Calu3 (cell line): ENCODE results near the gene TSHZ1. TPM values are rescaled to one million over a fixed set of nuclear protein-coding genes. Genes with fewer than 3 reads are reported as not detected.
A peak's percentile ranks its signal among the peaks of the same experiment; 100 is the strongest.

Experiments
- BruUV-seq: library from RNA; stranded (reverse); fragments of 400-500 nt; replicated peaks from 2 replicates; lab custom pipeline; 2021; lab: Mats Ljungman, UMichigan
- CTCF ChIA-PET: fragments of 300-600 bp; sonication (Branson Sonifier 250); formaldehyde crosslinking; loops from one replicate; lab custom pipeline; 2022; ENCODE audit warnings: antibody characterized with exemption; lab: Charles Lee
- DNase-seq: peaks from one replicate; pipeline ENCODE4 v3.0.0; 2022
- H3K27ac Mint-ChIP-seq: one replicate; pipeline ENCODE4 v1.8.0; 2022; ENCODE audit warnings: mixed read lengths; ENCODE audit not compliant: unreplicated experiment
- H3K27me3 Mint-ChIP-seq: one replicate; pipeline ENCODE4 v1.8.0; 2022; ENCODE audit warnings: mixed read lengths; ENCODE audit not compliant: unreplicated experiment
- H3K36me3 Mint-ChIP-seq: one replicate; pipeline ENCODE4 v1.8.0; 2022; ENCODE audit warnings: mild to moderate bottlenecking, moderate library complexity, mixed read lengths; ENCODE audit not compliant: insufficient read depth, unreplicated experiment
- H3K4me1 Mint-ChIP-seq: one replicate; pipeline ENCODE4 v1.8.0; 2022; ENCODE audit warnings: mild to moderate bottlenecking, low read depth, mixed read lengths; ENCODE audit not compliant: unreplicated experiment
- H3K4me3 Mint-ChIP-seq: one replicate; pipeline ENCODE4 v1.8.0; 2022; ENCODE audit warnings: mild to moderate bottlenecking, low read depth, moderate library complexity, mixed read lengths; ENCODE audit not compliant: unreplicated experiment
- H3K9me3 Mint-ChIP-seq: one replicate; pipeline ENCODE4 v1.8.0; 2022; ENCODE audit warnings: low read depth, mixed read lengths; ENCODE audit not compliant: unreplicated experiment
- CTCF ChIP-seq: fragments of 200-600 bp; IDR thresholded peaks from one replicate; pipeline ENCODE4 v1.8.0; 2022; ENCODE audit warnings: antibody characterized with exemption; ENCODE audit not compliant: unreplicated experiment
- intact Hi-C: fragments of 100-400 bp; cut with micrococcal nuclease; formaldehyde crosslinking; loops from one replicate; pipeline ENCODE4 v1.10.0; 2022; ENCODE audit not compliant: unreplicated experiment
- total RNA-seq: library from RNA; stranded (reverse); gene quantifications from 2 replicates; pipeline ENCODE4 v1.2.3, GENCODE V29; 2022

TSHZ1 gene
- total RNA-seq, 1 experiment from 2014 or later: 10.8 TPM

GRCh38 chr18:75207310-75208154 is 3.1 kb upstream of the TSHZ1 start:
- intact Hi-C loops: no loop called here
- H3K27me3 Mint-ChIP-seq: no peaks in the 10 kb centered on the region
- H3K4me3 Mint-ChIP-seq: peak overlapping the region; percentile 98
- H3K9me3 Mint-ChIP-seq: no peaks in the 10 kb centered on the region
- peaks cover 52% of the 10 kb centered on the region for H3K36me3 Mint-ChIP-seq
- H3K4me1 Mint-ChIP-seq: peaks cover 30% of the 10 kb centered on the region
- TSS peak; percentile 35 for BruUV-seq
- H3K27ac Mint-ChIP-seq: peak overlapping the region; percentile 91
- TF ChIP-seq CTCF: no peak
- DNase-seq: no peak
- CTCF ChIA-PET: interaction anchor here (0.5 to 0.7 kb wide), 2 partner anchors 1286 to 1328 kb away, joined by 3 read pairs; no protein-coding TSS in a partner anchor

- Mint-ChIP-seq H3K4me3 (peak overlapping the region; percentile 98), H3K27me3 (no peaks in the 10 kb centered on the region), H3K27ac (peak overlapping the region; percentile 91), H3K4me1 (peaks cover 38% of the 10 kb centered on the region), H3K9me3 (no peaks in the 10 kb centered on the region), H3K36me3 (peaks cover 54% of the 10 kb centered on the region)
- intact Hi-C loops: no loop called here
- BruUV-seq: no TSS peak
- DNase-seq: peak; percentile 53
- peak; percentile 13 for TF ChIP-seq CTCF
- CTCF ChIA-PET: interaction anchor here (0.7 kb wide), 1 partner anchor 1286 kb away, joined by 3 read pairs; no protein-coding TSS in a partner anchor
These were observed 2.3 kb upstream of the TSHZ1 start for GRCh38 chr18:75208155-75208835.

GRCh38 chr18:75208836-75209128 is 1.8 kb upstream of the TSHZ1 start:
- BruUV-seq: no TSS peak
- Mint-ChIP-seq H3K4me3 (peak overlapping the region; percentile 98), H3K27ac (peak overlapping the region; percentile 77), H3K9me3 (no peaks in the 10 kb centered on the region), H3K27me3 (no peaks in the 10 kb centered on the region), H3K36me3 (peaks cover 54% of the 10 kb centered on the region), H3K4me1 (peaks cover 40% of the 10 kb centered on the region)
- intact Hi-C loops: no loop called here
- CTCF ChIA-PET: no interaction called here
- DNase-seq: no peak
- TF ChIP-seq CTCF: no peak

GRCh38 chr18:75209129-75209950 is 1.3 kb upstream of the TSHZ1 start, which contains the start of gene PTGR3:
Gene PTGR3 (minus strand): TSS chr18:75209139. CDS start chr18:75209058, 81 bp downstream.
- H3K9me3 Mint-ChIP-seq: no peaks in the 10 kb centered on the region
- CTCF ChIA-PET: no interaction called here
- peaks cover 54% of the 10 kb centered on the region for H3K36me3 Mint-ChIP-seq
- no peak for TF ChIP-seq CTCF
- intact Hi-C loops: no loop called here
- H3K27ac Mint-ChIP-seq: peak within 1 kb of the TSS; percentile 91
- BruUV-seq: no TSS peak
- DNase-seq: peak; percentile 85
- H3K27me3 Mint-ChIP-seq: no peaks in the 10 kb centered on the region
- peak within 1 kb of the TSS; percentile 98 for H3K4me3 Mint-ChIP-seq
- H3K4me1 Mint-ChIP-seq: peaks cover 46% of the 10 kb centered on the region
